ENCODE data around the gene KLHL17. TPM values are rescaled to one million over a fixed set of nuclear protein-coding genes. Genes with fewer than 3 reads are reported as not detected.
A peak's percentile ranks its signal among the peaks of the same experiment; 100 is the strongest.

KLHL17 gene
- total and polyA plus RNA-seq, 9 of the 15 experiments (the other 6 are each of a cell fraction or from before 2014, with no cell fraction given): 0.14 to 84.8 (median 13.0) TPM

GRCh38 chr1:932173-932510, 28.2 kb upstream of the KLHL17 start:
- in situ Hi-C loops (cut with MboI): no loop called here
- DNase-seq (ENCODE audit: extremely low read depth in 1 of 4, low spot score in 3 of 4) (no peak), ATAC-seq (no peak), FAIRE-seq (peak; percentile 55)
- 15% methylated on average over 16 of the region's 16 CpGs for WGBS (ENCODE audit: insufficient coverage, low coverage, missing lambda C conversion rate)
- no TSS peak for BruUV-seq (replicated peaks)
- intact Hi-C loops (cut with micrococcal nuclease): no loop called here
- Histone ChIP-seq H3K9me3 (replicated peaks; ENCODE audit: control insufficient read depth, insufficient read depth, low read depth, low read length) (no peaks in the 10 kb centered on the region), H2AFZ (ENCODE audit: low read depth, low read length) (no peak overlapping the region), H3K79me2 (ENCODE audit: control insufficient read depth, insufficient read depth, low read length) (no peaks in the 10 kb centered on the region), H3K27ac (ENCODE audit: extremely low read depth, low read depth, low read length) (no peak overlapping the region), H3K9ac (ENCODE audit: insufficient read depth in 1 of 2, low read depth in 2 of 2, low read length in 2 of 2) (no peak overlapping the region), H3K4me3 (no peak overlapping the region), H3K9me1 (ENCODE audit: control insufficient read depth, insufficient read depth, low read length) (no peaks in the 10 kb centered on the region), H3K4me1 (replicated peaks in 1 of 2; ENCODE audit: control insufficient read depth in 2 of 2, insufficient read depth in 2 of 2, low read length in 2 of 2) (peaks cover 0 to 75% of the 10 kb centered on the region in 2 experiments; a peak in 4 of 5 replicates), H3K36me3 (ENCODE audit: control insufficient read depth, insufficient read depth, low read length) (no peaks in the 10 kb centered on the region), H4K20me1 (replicated peaks; ENCODE audit: control insufficient read depth, insufficient read depth, low read length) (peaks cover 25% of the 10 kb centered on the region), H3K4me2 (ENCODE audit: insufficient read depth, low read length) (no peak overlapping the region), H3K27me3 (ENCODE audit: control insufficient read depth in 2 of 2, insufficient read depth in 2 of 2, low read length in 2 of 2) (peaks cover 31 to 77% of the 10 kb centered on the region in 2 experiments; a peak in 4 of 5 replicates)
- no peak for TF ChIP-seq SMC3 (conservative IDR thresholded peaks at IDR 0.05; ENCODE audit: insufficient read depth, low read depth, low read length)
- TF ChIP-seq, protein P1, sequence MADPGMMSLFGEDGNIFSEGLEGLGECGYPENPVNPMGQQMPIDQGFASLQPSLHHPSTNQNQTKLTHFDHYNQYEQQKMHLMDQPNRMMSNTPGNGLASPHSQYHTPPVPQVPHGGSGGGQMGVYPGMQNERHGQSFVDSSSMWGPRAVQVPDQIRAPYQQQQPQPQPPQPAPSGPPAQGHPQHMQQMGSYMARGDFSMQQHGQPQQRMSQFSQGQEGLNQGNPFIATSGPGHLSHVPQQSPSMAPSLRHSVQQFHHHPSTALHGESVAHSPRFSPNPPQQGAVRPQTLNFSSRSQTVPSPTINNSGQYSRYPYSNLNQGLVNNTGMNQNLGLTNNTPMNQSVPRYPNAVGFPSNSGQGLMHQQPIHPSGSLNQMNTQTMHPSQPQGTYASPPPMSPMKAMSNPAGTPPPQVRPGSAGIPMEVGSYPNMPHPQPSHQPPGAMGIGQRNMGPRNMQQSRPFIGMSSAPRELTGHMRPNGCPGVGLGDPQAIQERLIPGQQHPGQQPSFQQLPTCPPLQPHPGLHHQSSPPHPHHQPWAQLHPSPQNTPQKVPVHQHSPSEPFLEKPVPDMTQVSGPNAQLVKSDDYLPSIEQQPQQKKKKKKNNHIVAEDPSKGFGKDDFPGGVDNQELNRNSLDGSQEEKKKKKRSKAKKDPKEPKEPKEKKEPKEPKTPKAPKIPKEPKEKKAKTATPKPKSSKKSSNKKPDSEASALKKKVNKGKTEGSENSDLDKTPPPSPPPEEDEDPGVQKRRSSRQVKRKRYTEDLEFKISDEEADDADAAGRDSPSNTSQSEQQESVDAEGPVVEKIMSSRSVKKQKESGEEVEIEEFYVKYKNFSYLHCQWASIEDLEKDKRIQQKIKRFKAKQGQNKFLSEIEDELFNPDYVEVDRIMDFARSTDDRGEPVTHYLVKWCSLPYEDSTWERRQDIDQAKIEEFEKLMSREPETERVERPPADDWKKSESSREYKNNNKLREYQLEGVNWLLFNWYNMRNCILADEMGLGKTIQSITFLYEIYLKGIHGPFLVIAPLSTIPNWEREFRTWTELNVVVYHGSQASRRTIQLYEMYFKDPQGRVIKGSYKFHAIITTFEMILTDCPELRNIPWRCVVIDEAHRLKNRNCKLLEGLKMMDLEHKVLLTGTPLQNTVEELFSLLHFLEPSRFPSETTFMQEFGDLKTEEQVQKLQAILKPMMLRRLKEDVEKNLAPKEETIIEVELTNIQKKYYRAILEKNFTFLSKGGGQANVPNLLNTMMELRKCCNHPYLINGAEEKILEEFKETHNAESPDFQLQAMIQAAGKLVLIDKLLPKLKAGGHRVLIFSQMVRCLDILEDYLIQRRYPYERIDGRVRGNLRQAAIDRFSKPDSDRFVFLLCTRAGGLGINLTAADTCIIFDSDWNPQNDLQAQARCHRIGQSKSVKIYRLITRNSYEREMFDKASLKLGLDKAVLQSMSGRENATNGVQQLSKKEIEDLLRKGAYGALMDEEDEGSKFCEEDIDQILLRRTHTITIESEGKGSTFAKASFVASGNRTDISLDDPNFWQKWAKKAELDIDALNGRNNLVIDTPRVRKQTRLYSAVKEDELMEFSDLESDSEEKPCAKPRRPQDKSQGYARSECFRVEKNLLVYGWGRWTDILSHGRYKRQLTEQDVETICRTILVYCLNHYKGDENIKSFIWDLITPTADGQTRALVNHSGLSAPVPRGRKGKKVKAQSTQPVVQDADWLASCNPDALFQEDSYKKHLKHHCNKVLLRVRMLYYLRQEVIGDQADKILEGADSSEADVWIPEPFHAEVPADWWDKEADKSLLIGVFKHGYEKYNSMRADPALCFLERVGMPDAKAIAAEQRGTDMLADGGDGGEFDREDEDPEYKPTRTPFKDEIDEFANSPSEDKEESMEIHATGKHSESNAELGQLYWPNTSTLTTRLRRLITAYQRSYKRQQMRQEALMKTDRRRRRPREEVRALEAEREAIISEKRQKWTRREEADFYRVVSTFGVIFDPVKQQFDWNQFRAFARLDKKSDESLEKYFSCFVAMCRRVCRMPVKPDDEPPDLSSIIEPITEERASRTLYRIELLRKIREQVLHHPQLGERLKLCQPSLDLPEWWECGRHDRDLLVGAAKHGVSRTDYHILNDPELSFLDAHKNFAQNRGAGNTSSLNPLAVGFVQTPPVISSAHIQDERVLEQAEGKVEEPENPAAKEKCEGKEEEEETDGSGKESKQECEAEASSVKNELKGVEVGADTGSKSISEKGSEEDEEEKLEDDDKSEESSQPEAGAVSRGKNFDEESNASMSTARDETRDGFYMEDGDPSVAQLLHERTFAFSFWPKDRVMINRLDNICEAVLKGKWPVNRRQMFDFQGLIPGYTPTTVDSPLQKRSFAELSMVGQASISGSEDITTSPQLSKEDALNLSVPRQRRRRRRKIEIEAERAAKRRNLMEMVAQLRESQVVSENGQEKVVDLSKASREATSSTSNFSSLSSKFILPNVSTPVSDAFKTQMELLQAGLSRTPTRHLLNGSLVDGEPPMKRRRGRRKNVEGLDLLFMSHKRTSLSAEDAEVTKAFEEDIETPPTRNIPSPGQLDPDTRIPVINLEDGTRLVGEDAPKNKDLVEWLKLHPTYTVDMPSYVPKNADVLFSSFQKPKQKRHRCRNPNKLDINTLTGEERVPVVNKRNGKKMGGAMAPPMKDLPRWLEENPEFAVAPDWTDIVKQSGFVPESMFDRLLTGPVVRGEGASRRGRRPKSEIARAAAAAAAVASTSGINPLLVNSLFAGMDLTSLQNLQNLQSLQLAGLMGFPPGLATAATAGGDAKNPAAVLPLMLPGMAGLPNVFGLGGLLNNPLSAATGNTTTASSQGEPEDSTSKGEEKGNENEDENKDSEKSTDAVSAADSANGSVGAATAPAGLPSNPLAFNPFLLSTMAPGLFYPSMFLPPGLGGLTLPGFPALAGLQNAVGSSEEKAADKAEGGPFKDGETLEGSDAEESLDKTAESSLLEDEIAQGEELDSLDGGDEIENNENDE (IDR thresholded peaks at IDR 0.05; ENCODE audit: low read depth, low read length): no peak
- TF ChIP-seq CBX5 (IDR thresholded peaks at IDR 0.05; ENCODE audit: borderline replicate concordance, low read depth): no peak
- no peak for TF ChIP-seq CREB5 (CRISPR knock-in tag; IDR thresholded peaks at IDR 0.05)
- TF ChIP-seq TEAD4 (IDR thresholded peaks at IDR 0.05; ENCODE audit: low read length): no peak
- TF ChIP-seq TEAD4 (CRISPR knock-in tag; IDR thresholded peaks at IDR 0.05; ENCODE audit: borderline replicate concordance): no peak
- TF ChIP-seq ELF4 (CRISPR knock-in tag; IDR thresholded peaks at IDR 0.05): no peak
- TF ChIP-seq TRIM24 (IDR thresholded peaks at IDR 0.05): no peak
- TF ChIP-seq ZSCAN32 (CRISPR knock-in tag; IDR thresholded peaks at IDR 0.05): no peak
- TF ChIP-seq FOXJ2 (tag; IDR thresholded peaks at IDR 0.05): no peak
- TF ChIP-seq TFAM (CRISPR knock-in tag; conservative IDR thresholded peaks at IDR 0.05): no peak
- POLR2A ChIA-PET: interaction anchor here (0.5 to 1.7 kb wide), 4 partner anchors 7 to 20 kb away, joined by 3 to 5 read pairs (median 4); no protein-coding TSS in a partner anchor
- CTCF ChIA-PET (ENCODE audit: low intra/inter-chr PET ratio): no interaction called here
